Ascending aorta (tissue), 2 donors: ENCODE data around the gene CYP26B1. TPM values are rescaled to one million over a fixed set of nuclear protein-coding genes. Genes with fewer than 3 reads are reported as not detected.
A peak's percentile ranks its signal among the peaks of the same experiment; 100 is the strongest.

ENCODE experiments used
- DNase-seq, 2 donors: peaks; one replicate each; pipeline ENCODE4 v3.0.0-alpha.2; 2019; ENCODE audit warnings: low spot score in 2 of 2
- H3K27ac ChIP-seq, 2 donors: fragments of 200-600 bp; sonication (generic); one replicate each; pipeline ENCODE4 v1.5.1; 2016 to 2017; ENCODE audit warnings: mild to moderate bottlenecking in 1 of 2
- H3K27me3 ChIP-seq: fragments of 200-600 bp; sonication (generic); one replicate; pipeline ENCODE4 v1.5.1; 2017
- H3K36me3 ChIP-seq, 2 donors: fragments of 200-600 bp; sonication (generic); one replicate each; pipeline ENCODE4 v1.5.1; 2016
- H3K4me1 ChIP-seq, 2 donors: fragments of 200-600 bp; sonication (generic); one replicate each; pipeline ENCODE4 v1.5.1; 2016 to 2017; ENCODE audit warnings: mild to moderate bottlenecking in 1 of 2
- H3K4me3 ChIP-seq, 2 donors: fragments of 200-600 bp; sonication (generic); one replicate each; pipeline ENCODE4 v1.5.1; 2016 to 2017; ENCODE audit warnings: mild to moderate bottlenecking in 1 of 2
- H3K9me3 ChIP-seq, 2 donors: fragments of 200-600 bp; sonication (generic); one replicate each; pipeline ENCODE4 v1.5.1; 2016
- CTCF ChIP-seq, 3 experiments: fragments of 200-600 bp in 2 of 3; fragments of 450-650 bp in 1 of 3; sonication (generic) in 2 of 3; IDR thresholded peaks; one replicate each; pipeline ENCODE4 v1.5.1; 2016 to 2019; ENCODE audit warnings: antibody characterized with exemption in 3 of 3, mild to moderate bottlenecking in 1 of 3, moderate library complexity in 1 of 3
- intact Hi-C: fragments of 100-400 bp; cut with DNase I; formaldehyde crosslinking; loops from one replicate; pipeline ENCODE4 v1.15.1; 2023
- total RNA-seq: library from RNA; depleted of rRNA; stranded (reverse); fragments of >200 nt; gene quantifications from one replicate; pipeline ENCODE4 v1.1.0, GENCODE V29; 2016

CYP26B1 gene
- total RNA-seq, 1 donor from 2014 or later = 18.6 TPM

GRCh38 chr2:72132981-72133720 is 14.5 kb downstream of the CYP26B1 start:
- TF ChIP-seq CTCF (IDR thresholded peaks at IDR 0.05) = no peak
- intact Hi-C loops = no loop called here
- Histone ChIP-seq H3K27me3 (no peaks in the 10 kb centered on the region), H3K4me3 (no peak overlapping the region), H3K4me1 (peaks cover 6 to 7% of the 10 kb centered on the region in 2 donors), H3K9me3 (no peaks in the 10 kb centered on the region), H3K36me3 (peaks cover 19% of the 10 kb centered on the region in 2 donors), H3K27ac (no peak overlapping the region)
- DNase-seq = peak in 1 of 2 donors; percentile 49

- peak in 1 of 2 donors; percentile 50 for DNase-seq
- TF ChIP-seq CTCF (IDR thresholded peaks at IDR 0.05) = no peak
- Histone ChIP-seq H3K27ac (no peak overlapping the region), H3K36me3 (peaks cover 19% of the 10 kb centered on the region in 2 donors), H3K4me3 (no peak overlapping the region), H3K4me1 (no peaks in the 10 kb centered on the region), H3K27me3 (no peaks in the 10 kb centered on the region), H3K9me3 (no peaks in the 10 kb centered on the region)
- intact Hi-C loops = no loop called here
These were observed 15.5 kb downstream of the CYP26B1 start for GRCh38 chr2:72131916-72132841.

GRCh38 chr2:72131371-72131891 is 16.2 kb downstream of the CYP26B1 start:
- no peak overlapping the region for H3K27ac ChIP-seq
- no peaks in the 10 kb centered on the region for H3K9me3 ChIP-seq
- peak in 1 of 2 donors; percentile 43 for DNase-seq
- TF ChIP-seq CTCF (IDR thresholded peaks at IDR 0.05) = no peak
- intact Hi-C loops = no loop called here
- H3K27me3 ChIP-seq = no peaks in the 10 kb centered on the region
- no peaks in the 10 kb centered on the region for H3K4me1 ChIP-seq
- peaks cover 19% of the 10 kb centered on the region in 2 donors for H3K36me3 ChIP-seq
- H3K4me3 ChIP-seq = no peak overlapping the region

GRCh38 chr2:72130659-72131360 is 16.9 kb downstream of the CYP26B1 start:
- intact Hi-C loops = no loop called here
- Histone ChIP-seq H3K27me3 (no peaks in the 10 kb centered on the region), H3K4me3 (no peak overlapping the region), H3K4me1 (no peaks in the 10 kb centered on the region), H3K9me3 (no peaks in the 10 kb centered on the region), H3K27ac (no peak overlapping the region), H3K36me3 (peaks cover 19% of the 10 kb centered on the region in 2 donors)
- DNase-seq = peak in 1 of 2 donors; percentile 49
- no peak for TF ChIP-seq CTCF (IDR thresholded peaks at IDR 0.05)

- intact Hi-C loops = no loop called here
- no peaks in the 10 kb centered on the region for H3K27me3 ChIP-seq
- no peak overlapping the region for H3K4me3 ChIP-seq
- H3K27ac ChIP-seq = no peak overlapping the region
- peak in 1 of 2 donors; percentile 21 for DNase-seq
- H3K36me3 ChIP-seq = peaks cover 19% of the 10 kb centered on the region in 2 donors
- no peak for TF ChIP-seq CTCF (IDR thresholded peaks at IDR 0.05)
- H3K4me1 ChIP-seq = no peaks in the 10 kb centered on the region
- no peaks in the 10 kb centered on the region for H3K9me3 ChIP-seq
These were observed 17.9 kb downstream of the CYP26B1 start for GRCh38 chr2:72129681-72130340.
